HG03460 (cell line): Measurements from ENCODE around the gene MYCT1.
"Not testable (repeated sequence)": the region's sequence is repeated elsewhere in the genome, so short reads cannot be mapped to it uniquely, and the experiment has no call there.

Experiments
- ATAC-seq: cut with Tn5 transposase; IDR thresholded peaks from one replicate; pipeline ENCODE4 v1.9.1; 2021; ENCODE audit not compliant: unreplicated experiment

Gene MYCT1

DNA sequence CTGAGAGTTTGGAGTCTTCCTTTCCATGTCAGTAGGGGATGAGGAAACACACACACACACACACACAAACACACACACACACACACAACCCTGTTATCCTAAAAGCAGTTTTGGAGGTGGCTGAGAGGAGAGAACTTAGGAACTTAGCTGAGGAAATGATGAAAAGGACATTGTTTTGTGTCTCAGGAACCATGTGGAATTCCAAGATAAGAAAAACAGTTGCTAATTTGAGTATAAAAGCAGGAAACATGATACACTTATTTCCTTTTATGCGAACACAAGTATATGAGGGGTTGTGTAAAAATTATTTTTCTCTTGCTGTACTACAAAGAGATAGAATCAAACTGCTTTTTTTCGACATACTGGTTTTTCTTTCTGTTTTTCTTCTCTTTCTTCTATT, at the start of gene MYCT1:
Gene MYCT1, plus strand, starts transcription at position 264 of the 400 bp plus-strand sequence. Its CDS starts 6 bp downstream, at position 270.
- no peak for ATAC-seq

- ATAC-seq, result no peak
Measured at GRCh38 chr6:152648105-152648504, 49.6 kb upstream of the MYCT1 start.

- ATAC-seq, result no peak
Measured at GRCh38 chr6:152651986-152652385, 45.7 kb upstream of the MYCT1 start.

DNA sequence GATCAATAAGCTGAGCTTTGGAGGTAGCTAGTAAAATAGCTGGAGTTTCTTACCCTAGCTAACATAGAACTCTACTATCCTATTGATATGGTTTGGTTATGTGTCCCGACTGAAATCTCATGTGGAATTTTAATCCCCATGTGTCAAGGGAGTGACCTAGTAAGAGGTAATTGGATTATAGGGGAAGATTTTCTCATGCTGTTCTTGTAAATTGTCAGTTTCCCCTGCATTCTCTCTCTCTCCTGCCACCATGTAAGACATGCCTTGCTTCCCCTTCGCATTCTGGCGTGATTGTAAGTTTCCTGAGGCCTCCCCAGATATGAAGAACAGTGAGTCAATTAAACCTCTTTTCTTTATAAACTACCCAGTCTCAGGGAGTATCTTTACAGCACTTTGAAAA, 35.9 kb upstream of the MYCT1 start:
- no peak for ATAC-seq

- ATAC-seq, result no peak
Measured at GRCh38 chr6:152669895-152670294, 27.8 kb upstream of the MYCT1 start.

DNA sequence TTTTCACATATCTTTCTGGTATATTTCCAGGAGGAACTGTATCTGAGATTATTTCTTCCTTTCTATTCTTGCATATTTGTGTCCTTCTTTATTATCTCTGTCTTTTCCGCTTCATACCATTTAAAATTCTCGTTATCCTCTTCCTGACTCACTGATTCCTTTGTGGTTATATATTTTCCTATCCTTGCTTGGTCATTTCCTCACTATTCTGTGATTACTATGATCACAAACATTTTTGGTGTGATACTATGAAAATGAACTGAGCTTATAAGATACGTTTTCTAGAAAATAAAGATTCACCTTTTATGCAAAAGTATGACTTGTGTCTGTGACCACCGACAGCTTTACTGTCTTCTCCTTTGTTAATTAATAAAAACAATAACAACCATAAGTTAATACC, 26.5 kb upstream of the MYCT1 start:
- ATAC-seq, result no peak

- no peak for ATAC-seq
Measured at GRCh38 chr6:152673236-152673635, 24.5 kb upstream of the MYCT1 start.

GRCh38 chr6:152680151-152680550, 17.5 kb upstream of the MYCT1 start:
- ATAC-seq, result no peak

DNA sequence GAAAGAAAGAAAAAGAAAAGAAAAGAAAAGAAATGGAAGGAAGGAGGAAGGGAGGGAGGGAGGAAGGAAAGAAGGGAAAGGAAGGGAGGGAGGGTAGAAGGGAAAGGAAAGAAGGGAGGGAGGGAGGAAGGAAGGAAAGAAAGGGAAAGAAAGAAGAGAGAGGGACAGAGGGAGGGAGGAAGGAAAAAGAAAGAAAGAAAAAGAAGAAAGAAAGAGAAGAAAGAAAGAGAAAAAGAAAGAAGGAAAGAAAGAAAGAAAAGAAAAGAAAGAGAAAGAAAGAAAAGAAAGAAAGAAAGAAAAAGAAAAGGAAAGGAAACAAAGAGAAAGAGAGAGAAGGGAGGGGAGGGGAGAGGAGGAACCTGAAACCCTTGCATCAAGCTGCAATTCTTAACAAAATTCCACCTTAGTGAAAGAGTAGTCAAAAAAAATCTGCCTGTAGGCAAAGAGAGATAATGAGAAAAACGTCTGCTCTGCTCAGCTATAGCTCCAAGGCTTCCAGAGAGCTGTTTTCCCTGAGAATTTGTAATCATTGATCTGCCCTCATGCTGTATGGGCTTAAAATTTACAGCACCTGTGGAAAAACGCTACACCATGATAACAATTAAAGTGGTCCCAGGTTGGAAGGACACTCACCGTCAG, 16.7 kb upstream of the MYCT1 start:
- no peak for ATAC-seq

DNA sequence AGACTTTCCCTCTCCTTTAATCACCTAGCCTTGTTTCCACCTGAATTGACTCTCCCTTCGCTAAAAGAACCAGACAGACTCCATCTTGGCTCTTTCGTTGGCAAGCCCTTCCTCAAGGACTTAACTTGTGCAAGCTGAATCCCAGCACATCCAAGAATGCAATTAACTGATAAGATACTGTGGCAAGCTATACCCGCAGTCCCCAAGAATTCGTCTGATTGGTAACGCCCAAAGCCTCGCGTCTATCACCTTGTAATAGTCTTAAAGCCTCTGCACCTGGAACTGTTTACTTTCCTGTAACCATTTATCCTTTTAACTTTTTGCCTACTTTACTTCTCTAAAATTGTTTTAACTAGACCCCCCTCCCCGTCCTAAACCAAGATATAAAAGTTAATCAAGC, 15.6 kb upstream of the MYCT1 start:
- no peak for ATAC-seq

- not testable (repeated sequence) for ATAC-seq
Measured at GRCh38 chr6:152682935-152683334, 14.8 kb upstream of the MYCT1 start.

DNA sequence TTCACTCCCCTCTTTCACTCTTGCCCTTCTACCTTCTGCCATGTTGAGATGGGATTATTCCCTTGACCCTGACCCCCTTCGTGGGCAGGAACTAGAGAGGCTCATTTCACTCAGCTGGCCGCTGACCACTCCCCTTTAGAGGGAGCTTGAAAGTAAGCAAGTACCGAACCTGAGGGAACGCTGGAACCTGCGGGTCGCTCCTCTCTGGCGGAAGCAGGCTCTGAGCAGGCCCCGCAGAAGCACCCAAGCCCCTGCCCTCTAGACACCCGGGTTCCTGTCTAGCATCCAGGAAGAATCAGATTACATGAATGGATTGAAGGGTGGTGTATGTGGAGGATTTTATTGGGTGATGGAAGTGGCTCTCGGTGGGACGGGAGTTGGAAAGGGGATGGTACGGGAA, 11.9 kb upstream of the MYCT1 start:
- no peak for ATAC-seq

- ATAC-seq, result no peak
Measured at GRCh38 chr6:152695372-152696045, 2.2 kb upstream of the MYCT1 start.

- ATAC-seq, result no peak
Measured at GRCh38 chr6:152696522-152696921, 1.2 kb upstream of the MYCT1 start.

GRCh38 chr6:152698692-152699091, 995 bp downstream of the MYCT1 start:
- no peak for ATAC-seq

DNA sequence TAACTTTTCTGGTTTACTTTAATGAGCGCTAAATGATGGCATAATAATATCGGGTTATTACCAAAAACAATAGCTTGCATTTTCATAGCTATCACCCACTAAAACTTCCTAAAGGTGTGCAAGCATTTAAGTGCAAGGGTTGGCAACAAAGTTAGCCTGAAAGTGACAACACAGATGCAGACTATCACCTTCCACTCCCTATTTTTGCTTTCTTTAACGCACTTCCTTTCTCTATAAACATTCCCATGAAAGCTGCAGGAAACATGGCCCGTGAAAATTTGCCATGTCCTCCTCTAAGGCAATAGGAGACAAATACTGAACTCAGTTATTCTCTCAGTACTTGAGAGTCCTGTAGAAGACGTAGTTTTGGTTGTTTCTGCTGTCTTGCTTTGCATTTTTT, 2.7 kb downstream of the MYCT1 start:
- no peak for ATAC-seq

DNA sequence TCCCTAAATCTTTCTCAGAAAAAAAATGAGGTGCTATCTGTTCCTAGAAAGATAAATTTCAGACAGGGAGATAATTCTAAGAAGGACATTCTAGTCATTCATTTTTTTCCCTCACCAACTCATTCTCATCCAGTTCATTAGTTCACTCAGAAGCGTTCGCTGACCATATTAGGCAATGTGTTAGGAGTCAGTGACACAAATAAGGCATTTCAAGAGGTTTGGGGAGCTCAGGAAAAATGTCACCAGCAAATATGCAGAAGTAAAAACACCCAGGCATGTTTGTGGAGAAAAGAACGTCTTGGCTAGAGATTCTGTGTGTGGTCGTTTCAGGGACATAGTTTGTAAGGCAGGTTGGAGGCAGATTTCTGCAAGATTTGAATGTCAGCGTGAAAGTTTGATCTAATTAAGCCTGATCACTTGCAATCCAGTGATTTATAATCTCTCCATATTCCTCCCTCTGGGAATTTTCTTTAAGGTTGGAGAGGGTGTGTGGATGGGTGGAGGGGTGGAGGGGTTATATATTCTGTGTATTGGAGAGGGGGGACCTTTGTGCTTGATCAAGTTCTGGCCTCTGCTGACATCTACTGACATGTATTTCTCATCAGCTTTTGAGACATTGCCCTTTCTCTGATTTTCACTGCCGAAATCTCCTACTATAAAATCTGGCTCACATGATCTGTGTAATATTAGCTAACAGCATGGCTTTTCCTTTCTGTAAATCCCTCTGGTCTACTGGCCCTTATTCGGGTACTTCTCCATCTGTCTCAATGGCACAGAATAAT, 3.6 kb downstream of the MYCT1 start:
- no peak for ATAC-seq

GRCh38 chr6:152701863-152702401, 4.2 kb downstream of the MYCT1 start:
- no peak for ATAC-seq

DNA sequence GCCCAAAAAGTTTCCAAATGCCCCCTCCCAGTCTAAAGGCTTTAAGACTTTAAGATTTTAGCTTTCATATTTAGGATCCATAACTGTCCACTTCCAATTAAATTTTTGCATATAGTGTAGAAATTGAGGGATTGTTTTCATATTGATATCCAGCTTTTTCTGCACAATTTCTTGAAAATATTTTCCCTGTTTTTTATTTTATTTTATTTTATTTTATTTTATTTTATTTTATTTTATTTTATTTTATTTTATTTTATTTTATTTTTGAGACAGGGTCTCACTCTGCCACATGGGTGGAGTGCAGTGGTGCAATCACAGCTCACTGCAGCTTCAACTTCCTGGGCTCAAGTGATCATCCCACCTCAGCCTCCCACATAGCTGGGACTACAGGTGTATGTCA, 6.1 kb downstream of the MYCT1 start:
- ATAC-seq, result not testable (repeated sequence)

DNA sequence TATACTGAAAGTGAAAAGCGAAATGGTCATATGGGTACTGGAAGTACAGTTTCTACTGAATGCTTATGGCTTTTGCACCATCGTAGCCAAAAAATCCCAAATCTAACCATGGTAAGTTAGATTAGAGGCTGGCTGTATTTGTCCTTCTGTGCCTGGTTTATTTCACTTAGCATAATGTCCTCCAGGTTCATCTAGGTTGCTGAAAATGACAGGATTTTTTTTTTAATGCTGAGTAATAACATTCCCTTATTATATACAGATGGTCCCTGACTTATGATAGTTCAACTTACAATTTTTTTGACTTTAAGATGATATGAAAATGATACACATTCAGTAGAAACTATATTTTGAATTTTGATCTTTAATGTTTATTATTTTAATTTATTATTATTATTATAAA, 7.6 kb downstream of the MYCT1 start:
- no peak for ATAC-seq

DNA sequence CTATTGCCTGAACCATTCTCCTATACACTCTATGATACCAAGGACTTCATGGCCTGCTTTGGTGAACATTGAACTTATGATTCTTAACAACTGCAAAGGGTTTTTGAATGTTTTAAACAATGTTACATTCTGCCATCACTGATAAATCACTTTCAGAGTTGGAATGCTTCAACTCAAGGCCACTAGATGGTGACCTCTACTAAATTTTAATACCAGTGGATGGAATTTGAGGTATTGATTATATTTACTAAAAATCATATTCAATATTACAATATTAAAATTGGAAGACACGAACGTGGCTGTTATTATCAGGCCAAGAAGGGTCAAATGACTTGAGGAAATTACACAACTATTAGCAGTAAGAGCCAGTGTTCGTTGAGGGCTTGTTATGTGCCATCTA, 18.6 kb downstream of the MYCT1 start:
- ATAC-seq, result no peak

DNA sequence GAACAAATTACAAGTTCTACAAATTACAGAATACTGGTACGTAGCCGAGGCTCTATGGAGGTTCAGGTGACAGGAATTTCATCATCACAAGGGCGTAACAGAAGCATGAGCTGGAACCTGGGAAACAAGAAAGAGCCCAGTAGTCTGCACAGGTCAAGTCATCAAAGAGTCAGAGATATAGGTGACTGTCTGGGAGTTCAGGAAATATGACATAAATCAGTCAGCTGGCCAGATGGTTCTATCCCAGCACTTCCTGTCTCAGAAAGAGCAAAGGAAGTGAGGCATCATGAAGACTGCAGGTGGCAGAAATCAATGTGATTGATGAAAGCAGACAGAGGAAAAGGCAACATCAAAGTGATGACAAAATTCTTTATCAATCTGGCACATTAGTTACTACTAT, 23.3 kb downstream of the MYCT1 start:
- no peak for ATAC-seq
